CD4-positive, alpha-beta memory T cell (primary cell): Measurements from ENCODE around the gene MAOB. TPM values are rescaled to one million over a fixed set of nuclear protein-coding genes. Genes with fewer than 3 reads are reported as not detected.

ENCODE experiments used
- CTCF ChIA-PET: fragments of 350-600 bp; sonication (Branson Sonifier 250); formaldehyde crosslinking; loops from one replicate; lab custom pipeline; 2021; ENCODE audit warnings: inconsistent platforms; ENCODE audit not compliant: partially characterized antibody; lab: Charles Lee
- POLR2A ChIA-PET: fragments of 350-600 bp; sonication (Branson Sonifier 250); formaldehyde crosslinking; loops from one replicate; lab custom pipeline; 2021; ENCODE audit not compliant: partially characterized antibody; lab: Charles Lee
- DNase-seq, 5 donors: peaks; one replicate each; pipeline versions ENCODE4 v3.0.0 to v3.0.0-alpha.2; 2020 to 2022; ENCODE audit warnings: mixed read lengths in 1 of 5
- H3K27ac ChIP-seq: one replicate; pipeline ENCODE4 v1.7.0; 2013; ENCODE audit warnings: low read depth, low read length
- H3K27me3 ChIP-seq: 2 replicates; pipeline ENCODE4 v1.7.0; 2013; ENCODE audit warnings: mild to moderate bottlenecking, low read length, moderate library complexity; ENCODE audit not compliant: insufficient read depth
- H3K36me3 ChIP-seq: 2 replicates; pipeline ENCODE4 v1.7.0; 2013; ENCODE audit warnings: mild to moderate bottlenecking, low read length, moderate library complexity; ENCODE audit not compliant: insufficient read depth
- H3K4me1 ChIP-seq: 2 replicates; pipeline ENCODE4 v1.7.0; 2013; ENCODE audit warnings: mild to moderate bottlenecking, low read length, moderate library complexity; ENCODE audit not compliant: insufficient read depth
- H3K4me3 ChIP-seq, 2 donors: one replicate each; pipeline ENCODE4 v1.7.0; 2013; ENCODE audit warnings: low read length in 2 of 2, mild to moderate bottlenecking in 1 of 2
- H3K9me3 ChIP-seq, 2 donors: one replicate each; pipeline ENCODE4 v1.7.0; 2013; ENCODE audit warnings: low read length in 2 of 2, control low read depth in 1 of 2; ENCODE audit not compliant: control insufficient read depth in 1 of 2
- H3K27ac Mint-ChIP-seq, 7 donors: one replicate each; pipeline ENCODE4 v1.8.0; 2020 to 2021; ENCODE audit warnings: mixed read lengths in 7 of 7, mild to moderate bottlenecking in 6 of 7, inconsistent platforms in 3 of 7, moderate library complexity in 3 of 7
- H3K27me3 Mint-ChIP-seq, 2 donors: one replicate each; pipeline ENCODE4 v1.8.0; 2020 to 2021; ENCODE audit warnings: mixed read lengths in 2 of 2
- H3K36me3 Mint-ChIP-seq, 2 donors: one replicate each; pipeline ENCODE4 v1.8.0; 2020 to 2021; ENCODE audit warnings: mixed read lengths in 2 of 2, inconsistent platforms in 1 of 2, mild to moderate bottlenecking in 1 of 2
- H3K4me1 Mint-ChIP-seq, 4 donors: one replicate each; pipeline ENCODE4 v1.8.0; 2020 to 2021; ENCODE audit warnings: mixed read lengths in 4 of 4, mild to moderate bottlenecking in 1 of 4
- H3K4me3 Mint-ChIP-seq, 8 donors: one replicate each; pipeline ENCODE4 v1.8.0; 2020 to 2021; ENCODE audit warnings: mixed read lengths in 8 of 8, mild to moderate bottlenecking in 7 of 8, moderate library complexity in 6 of 8, inconsistent platforms in 3 of 8
- H3K9me3 Mint-ChIP-seq, 8 donors: one replicate each; pipeline ENCODE4 v1.8.0; 2020 to 2021; ENCODE audit warnings: mixed read lengths in 8 of 8, mild to moderate bottlenecking in 5 of 8, inconsistent platforms in 3 of 8, moderate library complexity in 1 of 8
- intact Hi-C: fragments of 100-400 bp; cut with micrococcal nuclease; formaldehyde crosslinking; loops from one replicate; pipeline ENCODE4 v1.15.1; 2023
- polyA plus RNA-seq, 2 donors: library from polyadenylated mRNA; unstranded; fragments of 300-500 nt; fragmentation: Illumina TruSeq; gene quantifications; one replicate each; pipeline ENCODE4 v1.2.3, GENCODE V29; 2021
- total RNA-seq, 2 experiments: library from RNA; stranded (reverse); gene quantifications; one replicate each; pipeline ENCODE4 v1.2.3, GENCODE V29; 2021

The MAOB gene
- total and polyA plus RNA-seq, 4 experiments from 2014 or later: not detected

DNA sequence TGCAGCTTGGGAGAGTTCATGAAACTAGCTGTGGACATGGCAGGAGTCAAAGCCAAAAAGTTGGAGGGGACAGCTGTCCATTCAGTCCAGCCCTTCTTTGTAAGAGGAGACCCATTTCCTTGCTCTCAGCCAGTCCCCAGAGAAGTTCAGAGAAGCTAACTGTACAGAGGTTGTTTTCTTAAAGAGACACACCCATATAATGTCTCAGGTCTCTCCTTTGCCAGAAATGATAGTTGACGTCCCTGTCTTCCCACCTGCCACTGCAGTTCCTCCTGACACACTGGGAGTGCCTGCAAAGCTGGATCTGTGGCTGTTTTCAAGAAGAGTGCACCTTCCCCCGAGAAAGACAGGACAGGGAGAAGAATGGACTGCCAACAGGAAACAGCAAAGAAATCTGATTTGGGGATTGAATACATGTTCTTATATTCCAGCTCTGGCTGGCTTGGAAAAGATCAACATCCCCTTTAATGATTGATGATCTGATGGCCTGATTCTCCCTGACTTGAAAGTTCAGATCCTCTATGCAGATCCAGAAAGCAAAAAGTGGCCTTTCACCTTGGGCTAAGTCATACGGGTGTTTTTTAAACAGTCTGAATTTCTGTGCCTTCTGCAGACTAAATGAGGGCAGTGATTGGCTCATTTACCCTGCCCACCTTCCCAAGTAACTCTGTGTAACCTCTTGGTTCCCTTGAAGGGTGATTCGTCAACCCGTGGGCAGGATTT is 139.0 kb downstream of the MAOB start:
- H3K9me3 ChIP-seq: no peaks in the 10 kb centered on the region
- POLR2A ChIA-PET: no interaction called here

DNA sequence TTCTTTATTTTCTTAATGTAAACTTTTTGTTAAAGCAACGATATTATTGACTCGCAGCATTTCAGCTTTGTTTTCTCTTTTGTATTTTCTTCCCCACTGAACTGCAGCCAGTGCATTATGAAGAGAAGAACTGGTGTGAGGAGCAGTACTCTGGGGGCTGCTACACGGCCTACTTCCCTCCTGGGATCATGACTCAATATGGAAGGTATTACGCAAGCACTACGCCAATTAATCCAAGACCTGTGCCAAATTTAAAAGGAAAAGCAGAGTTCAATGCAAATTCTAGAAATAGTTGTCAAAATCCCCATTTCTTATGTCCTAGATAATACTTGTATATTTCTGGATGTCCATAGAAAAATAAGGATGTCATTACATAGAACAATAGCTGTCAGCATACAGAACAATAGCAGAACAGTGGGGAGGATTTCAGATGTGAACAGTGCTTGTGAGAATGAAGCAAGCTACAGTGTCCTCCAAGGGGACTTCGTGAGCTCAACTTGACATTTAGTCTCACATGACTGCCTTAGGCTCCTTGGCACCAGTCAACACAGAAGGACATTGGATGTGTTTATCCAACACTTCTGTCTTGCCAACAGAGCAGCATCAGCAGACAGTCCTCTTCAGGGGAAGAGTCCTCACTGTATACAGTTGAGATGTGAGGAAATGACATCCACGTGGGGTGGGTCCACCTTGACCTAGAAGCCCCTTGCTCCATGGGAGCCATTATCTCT is 140.2 kb downstream of the MAOB start:
- ChIA-PET CTCF (interaction anchor here (1.9 kb wide), 1 partner anchor 9 kb away, joined by 7 read pairs; no protein-coding TSS in a partner anchor), POLR2A (no interaction called here)
- Histone ChIP-seq H3K4me3 (no peak overlapping the region), H3K9me3 (no peaks in the 10 kb centered on the region), H3K4me1 (no peaks in the 10 kb centered on the region), H3K36me3 (no peaks in the 10 kb centered on the region), H3K27me3 (no peaks in the 10 kb centered on the region), H3K27ac (no peak overlapping the region)
- Mint-ChIP-seq H3K27ac (no peak overlapping the region), H3K9me3 (no peaks in the 10 kb centered on the region), H3K4me1 (no peaks in the 10 kb centered on the region), H3K36me3 (peaks cover 0 to 3% of the 10 kb centered on the region in 2 donors), H3K27me3 (no peaks in the 10 kb centered on the region), H3K4me3 (no peak overlapping the region)
- no peak for DNase-seq
- intact Hi-C loops: no loop called here

More for the DNA sequence above, 139.0 kb downstream of the MAOB start:
- CTCF ChIA-PET: interaction anchor here (1.6 kb wide), 1 partner anchor 182 kb away, joined by 3 read pairs; no protein-coding TSS in a partner anchor
- no peaks in the 10 kb centered on the region for H3K27me3 ChIP-seq
- H3K4me3 Mint-ChIP-seq: no peak overlapping the region
- no peaks in the 10 kb centered on the region for H3K9me3 Mint-ChIP-seq
- no peaks in the 10 kb centered on the region for H3K4me1 Mint-ChIP-seq
- no peaks in the 10 kb centered on the region for H3K4me1 ChIP-seq
- no peaks in the 10 kb centered on the region for H3K36me3 ChIP-seq
- H3K4me3 ChIP-seq: no peak overlapping the region
- H3K27me3 Mint-ChIP-seq: no peaks in the 10 kb centered on the region
- no peak overlapping the region for H3K27ac ChIP-seq
- no peak for DNase-seq
- no peak overlapping the region for H3K27ac Mint-ChIP-seq
- peaks cover 0 to 3% of the 10 kb centered on the region in 2 donors for H3K36me3 Mint-ChIP-seq
- intact Hi-C loops: no loop called here

DNA sequence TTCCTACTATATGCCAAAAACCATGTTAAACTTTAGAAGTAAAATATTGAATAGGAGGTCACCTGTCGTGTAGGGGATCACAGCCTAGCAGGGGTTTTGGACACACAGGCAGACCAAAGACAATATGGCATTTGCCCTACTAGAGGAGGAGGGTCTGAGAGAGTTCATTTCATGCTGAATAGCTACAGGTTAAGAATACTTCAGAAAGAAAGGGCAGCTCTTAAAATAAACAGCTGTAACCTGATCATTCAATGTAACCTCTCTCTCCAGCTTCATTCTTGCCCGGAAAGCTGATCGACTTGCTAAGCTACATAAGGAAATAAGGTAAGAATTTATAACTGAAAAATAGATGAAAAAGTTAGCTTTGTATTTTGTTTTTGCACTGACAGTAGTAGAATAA is 146.3 kb downstream of the MAOB start:
- DNase-seq: no peak
- Mint-ChIP-seq H3K27me3 (no peaks in the 10 kb centered on the region), H3K4me3 (no peak overlapping the region), H3K4me1 (peaks cover 0 to 1% (median 0%) of the 10 kb centered on the region in 4 donors), H3K27ac (no peak overlapping the region), H3K9me3 (no peaks in the 10 kb centered on the region), H3K36me3 (peaks cover 0 to 3% of the 10 kb centered on the region in 2 donors)
- H3K4me1 ChIP-seq: no peaks in the 10 kb centered on the region
- no peak overlapping the region for H3K4me3 ChIP-seq
- ChIA-PET CTCF (no interaction called here), POLR2A (no interaction called here)
- H3K27me3 ChIP-seq: no peaks in the 10 kb centered on the region
- intact Hi-C loops: no loop called here
- H3K36me3 ChIP-seq: no peaks in the 10 kb centered on the region
- H3K27ac ChIP-seq: no peak overlapping the region
- H3K9me3 ChIP-seq: no peaks in the 10 kb centered on the region

DNA sequence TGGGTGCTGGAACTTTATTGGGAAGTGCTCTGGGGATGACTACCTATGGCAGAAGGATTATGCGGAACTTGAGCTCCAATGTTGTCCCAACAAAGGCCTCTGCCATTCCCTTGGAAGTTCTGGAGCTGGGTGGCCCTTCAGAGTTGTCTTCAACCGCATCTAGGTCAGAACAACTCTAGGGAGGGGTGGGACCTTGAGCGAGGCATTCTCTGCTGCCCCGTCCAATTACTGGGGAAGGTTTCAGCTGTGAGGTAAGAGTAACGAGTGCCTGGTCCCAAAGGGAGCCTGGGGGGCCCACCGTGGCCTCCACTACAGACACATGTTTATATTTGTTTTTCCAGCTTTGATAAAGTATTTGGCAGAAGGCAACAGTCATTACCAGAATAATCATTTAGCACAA is 146.7 kb downstream of the MAOB start:
- Histone ChIP-seq H3K4me1 (no peaks in the 10 kb centered on the region), H3K36me3 (no peaks in the 10 kb centered on the region), H3K27me3 (no peaks in the 10 kb centered on the region), H3K27ac (no peak overlapping the region), H3K4me3 (no peak overlapping the region), H3K9me3 (no peaks in the 10 kb centered on the region)
- POLR2A ChIA-PET: no interaction called here
- peaks cover 0 to 1% (median 0%) of the 10 kb centered on the region in 4 donors for H3K4me1 Mint-ChIP-seq
- no peaks in the 10 kb centered on the region for H3K27me3 Mint-ChIP-seq
- no peak overlapping the region for H3K27ac Mint-ChIP-seq
- intact Hi-C loops: no loop called here
- H3K4me3 Mint-ChIP-seq: no peak overlapping the region
- no peak for DNase-seq
- no peaks in the 10 kb centered on the region for H3K9me3 Mint-ChIP-seq
- peaks cover 0 to 3% of the 10 kb centered on the region in 2 donors for H3K36me3 Mint-ChIP-seq
- CTCF ChIA-PET: no interaction called here

DNA sequence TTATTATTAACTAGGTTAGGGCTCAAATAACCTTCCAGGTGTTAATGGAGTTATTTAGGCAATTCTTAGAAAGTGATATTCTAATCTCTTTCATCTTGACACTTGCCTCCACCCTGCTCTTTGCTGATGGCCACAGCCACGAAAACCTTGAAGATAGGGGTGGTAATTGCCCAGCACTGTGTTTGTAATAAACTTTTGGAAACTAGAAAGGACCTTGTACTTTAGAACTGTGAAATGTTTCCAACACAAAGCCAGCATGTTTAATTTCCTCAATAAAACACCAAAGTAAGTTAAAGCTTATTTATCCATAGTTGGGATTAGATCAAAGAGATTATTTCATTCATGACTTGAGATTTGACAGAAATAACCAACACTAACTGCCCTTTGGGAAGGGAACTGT is 147.8 kb downstream of the MAOB start:
- Histone ChIP-seq H3K4me1 (no peaks in the 10 kb centered on the region), H3K27ac (no peak overlapping the region), H3K27me3 (no peaks in the 10 kb centered on the region), H3K36me3 (no peaks in the 10 kb centered on the region), H3K9me3 (no peaks in the 10 kb centered on the region), H3K4me3 (no peak overlapping the region)
- DNase-seq: no peak
- H3K36me3 Mint-ChIP-seq: peaks cover 0 to 3% of the 10 kb centered on the region in 2 donors
- no peaks in the 10 kb centered on the region for H3K27me3 Mint-ChIP-seq
- intact Hi-C loops: no loop called here
- peaks cover 0 to 1% (median 0%) of the 10 kb centered on the region in 4 donors for H3K4me1 Mint-ChIP-seq
- no peak overlapping the region for H3K4me3 Mint-ChIP-seq
- ChIA-PET CTCF (no interaction called here), POLR2A (no interaction called here)
- no peak overlapping the region for H3K27ac Mint-ChIP-seq
- H3K9me3 Mint-ChIP-seq: no peaks in the 10 kb centered on the region

DNA sequence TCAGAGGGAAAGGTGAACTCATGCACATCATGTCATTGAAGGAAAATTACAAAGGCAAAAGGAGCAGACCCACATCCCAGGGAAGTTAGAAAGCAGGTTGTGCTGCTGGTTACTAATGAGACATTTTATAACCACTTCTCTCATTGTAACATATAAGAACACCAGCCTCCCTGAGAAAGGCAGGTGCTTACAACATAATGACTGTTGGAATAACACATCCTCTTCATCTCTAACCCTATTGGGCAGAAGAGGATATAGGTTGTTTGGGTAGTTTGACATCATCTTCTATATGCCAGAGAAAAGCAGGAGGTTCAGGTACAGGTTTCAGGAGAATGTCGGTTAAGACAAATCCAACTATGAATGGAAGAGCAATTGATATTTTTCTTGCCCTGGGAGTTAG is 148.6 kb downstream of the MAOB start:
- DNase-seq: no peak
- Mint-ChIP-seq H3K9me3 (no peaks in the 10 kb centered on the region), H3K27me3 (peaks cover 0 to 3% of the 10 kb centered on the region in 2 donors), H3K27ac (no peak overlapping the region), H3K4me1 (peaks cover 0 to 1% (median 0%) of the 10 kb centered on the region in 4 donors), H3K36me3 (no peaks in the 10 kb centered on the region), H3K4me3 (no peak overlapping the region)
- CTCF ChIA-PET: no interaction called here
- Histone ChIP-seq H3K36me3 (no peaks in the 10 kb centered on the region), H3K4me1 (no peaks in the 10 kb centered on the region), H3K4me3 (no peak overlapping the region), H3K9me3 (no peaks in the 10 kb centered on the region), H3K27me3 (no peaks in the 10 kb centered on the region), H3K27ac (no peak overlapping the region)
- intact Hi-C loops: no loop called here
- POLR2A ChIA-PET: no interaction called here

DNA sequence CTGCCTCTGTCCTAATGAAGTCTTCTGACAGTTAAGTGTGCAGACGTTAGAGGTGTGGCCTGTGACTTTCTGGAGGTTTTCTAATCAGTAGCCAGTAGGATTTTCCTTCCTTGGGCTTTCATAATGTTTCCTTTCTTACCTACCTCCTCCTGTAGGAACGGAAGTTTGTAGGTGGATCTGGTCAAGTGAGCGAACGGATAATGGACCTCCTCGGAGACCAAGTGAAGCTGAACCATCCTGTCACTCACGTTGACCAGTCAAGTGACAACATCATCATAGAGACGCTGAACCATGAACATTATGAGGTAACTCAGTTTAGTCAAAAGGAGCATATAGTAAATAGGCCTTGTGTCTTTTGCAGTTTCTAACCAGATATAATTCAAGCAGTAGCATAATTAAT is 151.2 kb downstream of the MAOB start:
- H3K4me3 ChIP-seq: no peak overlapping the region
- no peak overlapping the region for H3K4me3 Mint-ChIP-seq
- intact Hi-C loops: no loop called here
- H3K27ac ChIP-seq: no peak overlapping the region
- no peak for DNase-seq
- ChIA-PET CTCF (no interaction called here), POLR2A (no interaction called here)
- H3K27me3 Mint-ChIP-seq: peaks cover 3 to 4% of the 10 kb centered on the region in 2 donors
- no peaks in the 10 kb centered on the region for H3K27me3 ChIP-seq
- no peaks in the 10 kb centered on the region for H3K9me3 Mint-ChIP-seq
- no peak overlapping the region for H3K27ac Mint-ChIP-seq
- no peaks in the 10 kb centered on the region for H3K36me3 Mint-ChIP-seq
- no peaks in the 10 kb centered on the region for H3K4me1 ChIP-seq
- peaks cover 0 to 1% (median 0%) of the 10 kb centered on the region in 4 donors for H3K4me1 Mint-ChIP-seq
- no peaks in the 10 kb centered on the region for H3K36me3 ChIP-seq
- H3K9me3 ChIP-seq: no peaks in the 10 kb centered on the region
